ENCODE measurements around the gene SLC47A2.

- TF ChIP-seq CTCF (IDR thresholded peaks at IDR 0.05): no peak
- no peak for TF ChIP-seq POLR2A (IDR thresholded peaks at IDR 0.05)
- no peak for TF ChIP-seq POLR2AphosphoS5 (IDR thresholded peaks at IDR 0.05)
Observed at GRCh38 chr17:19760746-19761145, 44.4 kb upstream of the SLC47A2 start.
